ENCODE results near the gene PCBP3. TPM values are rescaled to one million over a fixed set of nuclear protein-coding genes. Genes with fewer than 3 reads are reported as not detected.
"Not testable (repeated sequence)": the region's sequence is repeated elsewhere in the genome, so short reads cannot be mapped to it uniquely, and the experiment has no call there.

The PCBP3 gene
- total RNA-seq, 1 donor from 2014 or later: not detected

DNA sequence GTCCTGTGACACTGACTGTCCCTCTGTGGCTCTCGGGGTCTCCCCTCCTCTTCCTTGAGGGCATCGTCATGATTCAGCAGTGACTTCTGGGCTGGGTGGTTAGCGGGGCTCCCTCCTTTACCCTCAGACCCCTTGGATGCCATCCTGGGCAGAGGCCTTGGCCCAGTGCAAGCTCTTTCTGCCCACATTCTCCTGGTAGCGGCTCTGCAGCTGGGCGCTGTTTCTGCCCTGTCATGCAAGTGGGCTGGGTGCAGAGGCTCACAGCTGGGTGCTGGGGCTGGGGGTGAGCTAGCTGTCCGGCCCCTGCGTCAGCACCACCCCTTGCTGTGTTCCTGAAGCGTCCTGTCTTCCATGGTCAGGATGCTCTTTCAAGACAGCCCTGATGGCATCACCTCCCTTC lies 158.5 kb downstream of the PCBP3 start:
- peaks cover 5 to 28% (median 18%) of the 10 kb centered on the region in 3 donors for H3K27me3 ChIP-seq (ENCODE audit: control insufficient read depth in 3 of 3, insufficient read depth in 3 of 3, low read length in 3 of 3)

GRCh38 chr21:45802425-45802824 lies 158.9 kb downstream of the PCBP3 start:
- no peaks in the 10 kb centered on the region for H3K4me1 ChIP-seq (ENCODE audit: control insufficient read depth in 3 of 3, insufficient read depth in 3 of 3, low read length in 3 of 3)
- H3K36me3 ChIP-seq (ENCODE audit: control insufficient read depth in 3 of 3, insufficient read depth in 3 of 3, low read length in 3 of 3): no peaks in the 10 kb centered on the region
- H3K4me3 ChIP-seq (ENCODE audit: low read length in 3 of 3): no peak overlapping the region

More for the DNA sequence above, 158.5 kb downstream of the PCBP3 start:
- H3K4me1 ChIP-seq (ENCODE audit: control insufficient read depth in 3 of 3, insufficient read depth in 3 of 3, low read length in 3 of 3): no peaks in the 10 kb centered on the region
- no peak overlapping the region for H3K27ac ChIP-seq (ENCODE audit: low read depth, low read length)
- no peaks in the 10 kb centered on the region for H3K9me3 ChIP-seq (ENCODE audit: control insufficient read depth in 3 of 3, low read length in 3 of 3)
- no peak overlapping the region for H3K9ac ChIP-seq (ENCODE audit: low read depth in 1 of 3, low read length in 3 of 3)
- H3K36me3 ChIP-seq (ENCODE audit: control insufficient read depth in 3 of 3, insufficient read depth in 3 of 3, low read length in 3 of 3): no peaks in the 10 kb centered on the region
- H3K4me3 ChIP-seq (ENCODE audit: low read length in 3 of 3): no peak overlapping the region

DNA sequence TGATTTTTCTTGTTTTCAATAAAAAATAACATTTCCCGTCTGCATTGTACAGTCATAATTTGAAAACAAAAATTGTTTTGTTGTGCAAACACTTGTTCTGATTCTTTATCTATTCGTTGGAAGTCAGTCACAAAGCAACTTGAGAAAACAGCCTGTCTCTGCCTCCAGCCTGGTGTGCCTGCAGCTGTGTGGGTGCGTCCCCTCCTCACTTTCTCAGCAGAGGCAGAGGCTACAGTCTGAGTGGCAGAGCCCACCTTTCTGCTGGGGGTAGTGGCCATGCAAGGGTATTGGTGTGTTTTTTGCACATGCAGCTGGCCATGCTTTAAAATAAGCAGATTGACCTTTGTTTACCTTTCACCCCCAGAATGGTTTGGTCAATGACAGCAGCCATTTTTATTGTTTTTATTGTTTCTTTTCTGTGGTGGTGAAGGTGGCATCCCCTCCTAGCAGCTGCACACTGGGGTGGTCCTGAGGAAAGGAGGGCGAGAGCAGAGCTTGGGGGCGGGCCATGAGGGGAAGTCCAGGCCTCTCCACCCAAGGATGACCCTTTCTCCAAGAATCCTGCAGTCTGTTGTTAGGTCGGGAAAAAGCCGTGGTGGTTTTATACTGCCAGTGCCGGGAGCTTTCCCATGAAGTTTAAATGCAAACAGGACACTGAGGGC lies 159.6 kb downstream of the PCBP3 start:
- Histone ChIP-seq H3K4me1 (ENCODE audit: control insufficient read depth in 3 of 3, insufficient read depth in 3 of 3, low read length in 3 of 3) (no peaks in the 10 kb centered on the region), H3K9ac (ENCODE audit: low read depth in 1 of 3, low read length in 3 of 3) (no peak overlapping the region), H3K36me3 (ENCODE audit: control insufficient read depth in 3 of 3, insufficient read depth in 3 of 3, low read length in 3 of 3) (no peaks in the 10 kb centered on the region), H3K27ac (ENCODE audit: low read depth, low read length) (no peak overlapping the region), H3K27me3 (ENCODE audit: control insufficient read depth in 3 of 3, insufficient read depth in 3 of 3, low read length in 3 of 3) (peaks cover 5 to 28% (median 14%) of the 10 kb centered on the region in 3 donors), H3K4me3 (ENCODE audit: low read length in 3 of 3) (no peak overlapping the region), H3K9me3 (ENCODE audit: control insufficient read depth in 3 of 3, low read length in 3 of 3) (no peaks in the 10 kb centered on the region)

More at GRCh38 chr21:45802425-45802824, 158.9 kb downstream of the PCBP3 start:
- Histone ChIP-seq H3K27me3 (ENCODE audit: control insufficient read depth in 3 of 3, insufficient read depth in 3 of 3, low read length in 3 of 3) (peaks cover 5 to 28% (median 14%) of the 10 kb centered on the region in 3 donors), H3K9me3 (ENCODE audit: control insufficient read depth in 3 of 3, low read length in 3 of 3) (no peaks in the 10 kb centered on the region), H3K9ac (ENCODE audit: low read depth in 1 of 3, low read length in 3 of 3) (no peak overlapping the region), H3K27ac (ENCODE audit: low read depth, low read length) (no peak overlapping the region)

DNA sequence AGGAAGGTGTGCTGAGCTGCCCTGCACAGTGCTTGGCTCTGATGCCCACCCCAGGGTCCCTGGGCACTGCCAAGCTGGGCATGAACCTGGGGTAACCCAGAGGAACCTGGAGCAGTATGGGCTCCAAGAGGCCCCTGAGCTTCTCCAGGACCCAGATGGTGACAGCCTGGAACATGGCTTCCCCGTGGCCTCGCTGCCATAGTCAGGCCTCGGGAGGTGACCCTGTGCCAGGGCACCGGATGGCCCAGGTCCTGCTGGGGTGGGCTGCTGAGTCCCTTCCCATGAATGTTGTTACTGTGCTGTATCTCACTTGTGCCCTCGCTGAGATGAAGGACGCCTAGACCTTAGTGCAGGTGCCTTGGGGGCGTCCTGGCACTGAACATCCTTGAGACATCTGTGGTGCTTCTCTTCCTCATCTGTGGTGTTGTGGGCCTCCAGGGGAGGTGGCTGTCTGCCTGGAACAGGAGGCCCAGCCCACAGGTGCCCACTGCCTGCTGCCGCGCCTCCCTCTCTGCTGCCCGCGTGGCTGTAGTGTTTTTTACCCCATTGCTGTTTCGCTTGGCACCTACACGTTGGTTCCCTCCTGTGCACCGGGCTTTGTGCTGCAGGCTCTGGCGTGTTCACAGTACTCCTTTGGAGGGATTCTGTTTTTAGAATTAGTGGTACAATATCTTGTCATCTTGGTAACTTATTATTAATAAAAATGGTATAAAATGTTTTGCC lies 160.3 kb downstream of the PCBP3 start:
- Histone ChIP-seq H3K36me3 (ENCODE audit: control insufficient read depth in 3 of 3, insufficient read depth in 3 of 3, low read length in 3 of 3) (no peaks in the 10 kb centered on the region), H3K4me1 (ENCODE audit: control insufficient read depth in 3 of 3, insufficient read depth in 3 of 3, low read length in 3 of 3) (no peaks in the 10 kb centered on the region), H3K9ac (ENCODE audit: low read depth in 1 of 3, low read length in 3 of 3) (no peak overlapping the region), H3K27me3 (ENCODE audit: control insufficient read depth in 3 of 3, insufficient read depth in 3 of 3, low read length in 3 of 3) (peaks cover 5 to 28% (median 14%) of the 10 kb centered on the region in 3 donors), H3K9me3 (ENCODE audit: control insufficient read depth in 3 of 3, low read length in 3 of 3) (no peaks in the 10 kb centered on the region), H3K4me3 (ENCODE audit: low read length in 3 of 3) (no peak overlapping the region), H3K27ac (ENCODE audit: low read depth, low read length) (no peak overlapping the region)

- H3K9ac ChIP-seq (ENCODE audit: low read depth in 1 of 3, low read length in 3 of 3): no peak overlapping the region
- H3K27me3 ChIP-seq (ENCODE audit: control insufficient read depth in 3 of 3, insufficient read depth in 3 of 3, low read length in 3 of 3): peaks cover 5 to 28% (median 14%) of the 10 kb centered on the region in 3 donors
- H3K36me3 ChIP-seq (ENCODE audit: control insufficient read depth in 3 of 3, insufficient read depth in 3 of 3, low read length in 3 of 3): no peaks in the 10 kb centered on the region
- H3K4me1 ChIP-seq (ENCODE audit: control insufficient read depth in 3 of 3, insufficient read depth in 3 of 3, low read length in 3 of 3): no peaks in the 10 kb centered on the region
- H3K4me3 ChIP-seq (ENCODE audit: low read length in 3 of 3): no peak overlapping the region
- no peak overlapping the region for H3K27ac ChIP-seq (ENCODE audit: low read depth, low read length)
- H3K9me3 ChIP-seq (ENCODE audit: control insufficient read depth in 3 of 3, low read length in 3 of 3): no peaks in the 10 kb centered on the region
These were observed 161.3 kb downstream of the PCBP3 start for GRCh38 chr21:45804809-45805313.

DNA sequence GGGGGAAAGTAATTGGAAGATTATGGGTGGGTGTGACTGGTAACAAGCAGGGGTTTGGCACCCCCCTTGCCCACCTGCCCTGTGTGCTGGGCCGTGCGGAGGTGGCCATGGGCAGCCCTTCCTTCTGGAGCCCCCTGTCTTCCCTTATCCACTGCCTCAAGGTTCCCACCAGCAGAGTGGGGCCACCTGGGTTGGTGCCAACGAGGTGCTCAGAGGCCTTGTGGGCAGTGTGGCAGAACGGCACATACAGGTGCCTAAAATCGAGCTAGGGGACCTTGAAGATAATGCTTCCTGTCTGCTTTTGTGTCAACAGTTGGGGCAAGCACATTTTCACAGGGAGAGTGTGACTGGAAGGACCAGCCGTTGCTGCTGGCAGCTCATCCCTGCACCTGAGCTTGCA lies 161.8 kb downstream of the PCBP3 start:
- Histone ChIP-seq H3K4me3 (ENCODE audit: low read length in 3 of 3) (no peak overlapping the region), H3K36me3 (ENCODE audit: control insufficient read depth in 3 of 3, insufficient read depth in 3 of 3, low read length in 3 of 3) (no peaks in the 10 kb centered on the region), H3K9me3 (ENCODE audit: control insufficient read depth in 3 of 3, low read length in 3 of 3) (no peaks in the 10 kb centered on the region), H3K9ac (ENCODE audit: low read depth in 1 of 3, low read length in 3 of 3) (no peak overlapping the region), H3K27ac (ENCODE audit: low read depth, low read length) (no peak overlapping the region), H3K27me3 (ENCODE audit: control insufficient read depth in 3 of 3, insufficient read depth in 3 of 3, low read length in 3 of 3) (peaks cover 5 to 28% (median 14%) of the 10 kb centered on the region in 3 donors), H3K4me1 (ENCODE audit: control insufficient read depth in 3 of 3, insufficient read depth in 3 of 3, low read length in 3 of 3) (no peaks in the 10 kb centered on the region)

DNA sequence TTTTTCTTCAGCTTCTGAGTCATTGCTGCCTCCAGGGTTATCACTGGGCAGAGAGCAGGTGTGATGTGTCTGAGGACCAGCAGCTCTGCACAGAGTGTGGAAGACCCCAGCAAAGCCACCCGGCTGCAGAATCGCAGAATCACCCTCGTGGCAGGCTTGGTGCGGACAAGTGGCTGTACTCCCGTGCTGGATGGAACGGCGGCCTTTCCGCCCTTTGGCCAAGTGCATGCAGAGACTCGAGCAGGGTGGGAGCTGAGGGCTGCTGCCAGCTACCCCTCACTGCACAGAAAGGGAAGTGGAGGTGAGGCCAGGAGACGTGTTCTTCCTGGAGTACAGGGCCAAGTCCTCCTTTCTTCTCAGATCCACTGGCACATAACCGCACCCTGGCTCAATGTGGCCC lies 162.5 kb downstream of the PCBP3 start:
- Histone ChIP-seq H3K36me3 (ENCODE audit: control insufficient read depth in 3 of 3, insufficient read depth in 3 of 3, low read length in 3 of 3) (no peaks in the 10 kb centered on the region), H3K4me3 (ENCODE audit: low read length in 3 of 3) (no peak overlapping the region), H3K27me3 (ENCODE audit: control insufficient read depth in 3 of 3, insufficient read depth in 3 of 3, low read length in 3 of 3) (peaks cover 3 to 25% (median 15%) of the 10 kb centered on the region in 3 donors), H3K27ac (ENCODE audit: low read depth, low read length) (no peak overlapping the region), H3K9ac (ENCODE audit: low read depth in 1 of 3, low read length in 3 of 3) (no peak overlapping the region), H3K9me3 (ENCODE audit: control insufficient read depth in 3 of 3, low read length in 3 of 3) (no peaks in the 10 kb centered on the region), H3K4me1 (ENCODE audit: control insufficient read depth in 3 of 3, insufficient read depth in 3 of 3, low read length in 3 of 3) (no peaks in the 10 kb centered on the region)

DNA sequence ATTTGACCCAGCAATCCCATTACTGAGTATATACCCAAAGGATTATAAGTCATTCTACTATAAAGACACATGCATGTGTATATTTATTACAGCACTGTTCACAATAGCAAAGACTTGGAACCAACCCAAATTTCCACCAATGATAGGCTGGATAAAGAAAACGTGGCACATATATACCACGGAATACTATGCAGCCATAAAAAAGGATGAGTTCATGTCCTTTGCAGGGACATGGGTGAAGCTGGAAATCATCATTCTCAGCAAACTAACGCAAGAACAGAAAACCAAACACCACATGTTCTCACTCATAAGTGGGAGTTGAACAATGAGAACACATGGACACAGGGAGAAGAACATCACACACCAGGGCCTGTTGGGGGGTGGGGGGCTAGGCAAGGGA lies 165.1 kb downstream of the PCBP3 start:
- not testable (repeated sequence) for H3K9ac ChIP-seq (ENCODE audit: low read depth in 1 of 3, low read length in 3 of 3); H3K4me3 ChIP-seq (ENCODE audit: low read length in 3 of 3); H3K4me1 ChIP-seq (ENCODE audit: control insufficient read depth in 3 of 3, insufficient read depth in 3 of 3, low read length in 3 of 3); H3K9me3 ChIP-seq (ENCODE audit: control insufficient read depth in 3 of 3, low read length in 3 of 3); H3K36me3 ChIP-seq (ENCODE audit: control insufficient read depth in 3 of 3, insufficient read depth in 3 of 3, low read length in 3 of 3); H3K27ac ChIP-seq (ENCODE audit: low read depth, low read length)
- H3K27me3 ChIP-seq (ENCODE audit: control insufficient read depth in 3 of 3, insufficient read depth in 3 of 3, low read length in 3 of 3): peaks cover 2 to 17% (median 16%) of the 10 kb centered on the region in 3 donors

DNA sequence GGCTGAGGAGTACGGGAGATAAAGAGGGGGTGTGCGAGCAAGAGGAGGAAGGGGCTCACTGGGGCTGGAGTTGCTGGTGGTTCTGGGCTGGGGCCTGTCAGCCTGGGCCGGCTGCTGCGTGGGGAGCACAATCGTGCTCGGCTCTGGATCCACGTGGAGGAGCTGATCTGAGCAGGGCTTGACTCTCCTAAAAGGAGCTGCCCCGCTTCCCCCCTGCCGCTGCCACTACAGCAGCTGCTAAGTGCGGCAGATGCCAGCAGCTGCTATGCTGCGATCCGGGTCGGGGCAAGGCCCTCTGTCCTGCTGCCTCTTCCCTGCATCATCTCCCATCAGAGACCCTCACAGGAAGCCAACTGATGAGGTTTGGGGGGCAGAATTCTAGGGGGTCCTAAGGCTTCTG lies 165.9 kb downstream of the PCBP3 start:
- Histone ChIP-seq H3K27ac (ENCODE audit: low read depth, low read length) (no peak overlapping the region), H3K9ac (ENCODE audit: low read depth in 1 of 3, low read length in 3 of 3) (no peak overlapping the region), H3K9me3 (ENCODE audit: control insufficient read depth in 3 of 3, low read length in 3 of 3) (no peaks in the 10 kb centered on the region), H3K4me3 (ENCODE audit: low read length in 3 of 3) (no peak overlapping the region), H3K27me3 (ENCODE audit: control insufficient read depth in 3 of 3, insufficient read depth in 3 of 3, low read length in 3 of 3) (peaks cover 0 to 17% (median 15%) of the 10 kb centered on the region in 3 donors), H3K4me1 (ENCODE audit: control insufficient read depth in 3 of 3, insufficient read depth in 3 of 3, low read length in 3 of 3) (no peaks in the 10 kb centered on the region), H3K36me3 (ENCODE audit: control insufficient read depth in 3 of 3, insufficient read depth in 3 of 3, low read length in 3 of 3) (no peaks in the 10 kb centered on the region)

DNA sequence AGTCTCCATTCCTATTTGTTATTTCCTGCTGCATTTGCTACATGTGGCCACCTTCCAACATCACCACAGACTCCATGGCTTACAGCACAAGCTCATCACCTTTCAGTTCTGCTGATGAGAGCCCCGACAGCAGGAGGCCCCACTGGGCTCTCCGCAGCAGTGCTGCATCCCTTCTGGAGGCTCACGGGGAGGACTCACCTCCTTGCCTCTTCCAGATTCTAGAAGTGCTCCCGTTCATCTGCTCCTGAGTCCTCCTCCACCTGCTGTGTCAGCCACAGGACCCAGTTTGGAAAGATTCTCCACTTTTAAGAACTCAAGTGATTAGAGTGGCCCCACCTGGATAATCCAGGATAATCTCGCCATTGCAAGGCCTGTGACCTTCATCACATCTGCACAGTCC lies 167.6 kb downstream of the PCBP3 start:
- Histone ChIP-seq H3K9ac (ENCODE audit: low read depth in 1 of 3, low read length in 3 of 3) (no peak overlapping the region), H3K4me3 (ENCODE audit: low read length in 3 of 3) (no peak overlapping the region), H3K36me3 (ENCODE audit: control insufficient read depth in 3 of 3, insufficient read depth in 3 of 3, low read length in 3 of 3) (no peaks in the 10 kb centered on the region), H3K27me3 (ENCODE audit: control insufficient read depth in 3 of 3, insufficient read depth in 3 of 3, low read length in 3 of 3) (peaks cover 0 to 10% (median 9%) of the 10 kb centered on the region in 3 donors), H3K27ac (ENCODE audit: low read depth, low read length) (no peak overlapping the region), H3K4me1 (ENCODE audit: control insufficient read depth in 3 of 3, insufficient read depth in 3 of 3, low read length in 3 of 3) (no peaks in the 10 kb centered on the region), H3K9me3 (ENCODE audit: control insufficient read depth in 3 of 3, low read length in 3 of 3) (no peaks in the 10 kb centered on the region)

Data from skeletal muscle tissue (tissue), 4 donors.